HCT116 (cell line): Measurements from ENCODE around the gene GOLGA2. TPM values are rescaled to one million over a fixed set of nuclear protein-coding genes. Genes with fewer than 3 reads are reported as not detected.

Source experiments
- ATAC-seq: fragments of 200-7000 bp; cut with Tn5 transposase; 2 replicates; pipeline ENCODE4 v1.9.1; 2020; ENCODE audit warnings: mild to moderate bottlenecking, moderate library complexity
- BruUV-seq: library from RNA; stranded (reverse); fragments of 400-500 nt; replicated peaks from 2 replicates; lab custom pipeline; 2021; lab: Mats Ljungman, UMichigan
- CTCF ChIA-PET: fragments of 300-600 bp; sonication (Branson Sonifier 250); formaldehyde crosslinking; loops from one replicate; lab custom pipeline; 2021; ENCODE audit warnings: antibody characterized with exemption; lab: Charles Lee
- POLR2A ChIA-PET: fragments of 300-600, 350-600 bp; sonication (Branson Sonifier 250); formaldehyde crosslinking; loops from one replicate; lab custom pipeline; 2021; ENCODE audit warnings: antibody characterized with exemption; lab: Charles Lee
- RAD21 ChIA-PET, 2 experiments: fragments of 300-600 bp; sonication (Branson Sonifier 250); formaldehyde crosslinking; loops; one replicate each; lab custom pipeline; 2023; ENCODE audit warnings: low total read pairs in 2 of 2; ENCODE audit not compliant: uncharacterized antibody in 2 of 2, unreplicated experiment in 2 of 2, low non-redundant PET in 1 of 2; lab: Charles Lee
- DNase-seq: peaks from one replicate; pipeline ENCODE4 v3.0.0-alpha.2; 2010; ENCODE audit warnings: low read depth, low spot score
- H2AFZ ChIP-seq: fragments of 200-600 bp; shearing (Covaris generic), sonication (generic); 2 replicates; pipeline ENCODE4 v1.6.1; 2017; ENCODE audit warnings: low read depth, mixed run types, mixed read lengths, antibody characterized with exemption, low read length; ENCODE audit not compliant: poor library complexity, severe bottlenecking
- H3K27ac ChIP-seq: 2 replicates; pipeline ENCODE4 v1.5.1; 2012; ENCODE audit warnings: low read depth, low read length
- H3K27me3 ChIP-seq: fragments of 200-600 bp; sonication (generic); 2 replicates; pipeline ENCODE4 v1.6.1; 2016; ENCODE audit warnings: mixed run types, low read length, mixed read lengths; ENCODE audit not compliant: insufficient read depth
- H3K36me3 ChIP-seq, 2 experiments: fragments of 200-500 bp in 1 of 2; fragments of 200-600 bp in 1 of 2; sonication (Bioruptor generic) in 1 of 2; sonication (generic) in 1 of 2; 2 replicates each; pipeline versions ENCODE4 v1.5.1 to v1.6.1; 2014 to 2016; ENCODE audit warnings: low read length in 2 of 2, inconsistent platforms in 1 of 2, mixed read lengths in 1 of 2, mixed run types in 1 of 2; ENCODE audit not compliant: insufficient read depth in 2 of 2, control insufficient read depth in 1 of 2
- H3K4me1 ChIP-seq, 2 experiments: fragments of 200-600 bp in 1 of 2; sonication (generic) in 1 of 2; 2 replicates each; pipeline versions ENCODE4 v1.5.1 to v1.6.1; 2012 to 2017; ENCODE audit warnings: low read length in 2 of 2, inconsistent platforms in 1 of 2, mild to moderate bottlenecking in 1 of 2, mixed read lengths in 1 of 2, mixed run types in 1 of 2, moderate library complexity in 1 of 2; ENCODE audit not compliant: insufficient read depth in 2 of 2, control insufficient read depth in 1 of 2
- H3K4me2 ChIP-seq: fragments of 200-600 bp; sonication (generic); 2 replicates; pipeline ENCODE4 v1.6.1; 2017; ENCODE audit warnings: mixed run types, low read length, mixed read lengths
- H3K4me3 ChIP-seq, 2 experiments: fragments of 200-600 bp in 1 of 2; sonication (generic) in 1 of 2; replicated peaks in 1 of 2; 2 replicates each; pipeline ENCODE4 v1.5.1; 2011 to 2016; ENCODE audit warnings: low read length in 2 of 2, control low read depth in 1 of 2, low read depth in 1 of 2, mild to moderate bottlenecking in 1 of 2, mixed read lengths in 1 of 2, mixed run types in 1 of 2
- H3K79me2 ChIP-seq: fragments of 200-600 bp; sonication (generic); 2 replicates; pipeline ENCODE4 v1.6.1; 2017; ENCODE audit warnings: mild to moderate bottlenecking, mixed run types, low read length, moderate library complexity, mixed read lengths; ENCODE audit not compliant: insufficient read depth
- H3K9ac ChIP-seq: fragments of 200-600 bp; sonication (generic); 2 replicates; pipeline ENCODE4 v1.6.1; 2016; ENCODE audit warnings: low read length, mixed read lengths
- H3K9me2 ChIP-seq: fragments of 200-600 bp; sonication (generic), shearing (Covaris generic); 2 replicates; pipeline ENCODE4 v1.6.1; 2017; ENCODE audit warnings: mixed run types, mild to moderate bottlenecking, moderate library complexity; ENCODE audit not compliant: insufficient read depth
- H3K9me3 ChIP-seq, 2 experiments: fragments of 200-500 bp in 1 of 2; fragments of 200-600 bp in 1 of 2; sonication (Bioruptor generic) in 1 of 2; sonication (generic) in 1 of 2; 2 replicates each; pipeline ENCODE4 v1.6.1; 2014 to 2017; ENCODE audit warnings: low read length in 2 of 2, mixed read lengths in 2 of 2, inconsistent platforms in 1 of 2, low read depth in 1 of 2, mild to moderate bottlenecking in 1 of 2, mixed run types in 1 of 2, moderate library complexity in 1 of 2; ENCODE audit not compliant: control insufficient read depth in 1 of 2, insufficient read depth in 1 of 2
- H4K20me1 ChIP-seq: fragments of 200-600 bp; sonication (generic), shearing (Covaris generic); 2 replicates; pipeline ENCODE4 v1.6.1; 2017; ENCODE audit warnings: mixed run types, mild to moderate bottlenecking, moderate library complexity; ENCODE audit not compliant: insufficient read depth
- CEBPB ChIP-seq: IDR thresholded peaks from 2 replicates; pipeline ENCODE4 v1.6.1; 2012; ENCODE audit warnings: low read depth
- CTCF ChIP-seq, 3 experiments: fragments of 200-600 bp in 1 of 3; sonication (generic) in 1 of 3; IDR thresholded peaks in 2 of 3; conservative IDR thresholded peaks in 1 of 3; 2 replicates each; pipeline ENCODE4 v1.5.1; 2012 to 2017; ENCODE audit warnings: low read depth in 2 of 3, low read length in 2 of 3, antibody characterized with exemption in 1 of 3, borderline replicate concordance in 1 of 3, control low read depth in 1 of 3, mild to moderate bottlenecking in 1 of 3, mixed read lengths in 1 of 3, mixed run types in 1 of 3, moderate library complexity in 1 of 3; ENCODE audit not compliant: insufficient read depth in 1 of 3
- EGR1 ChIP-seq: IDR thresholded peaks from 2 replicates; pipeline ENCODE4 v1.6.1; 2012; ENCODE audit warnings: low read depth
- ELF1 ChIP-seq: IDR thresholded peaks from 2 replicates; pipeline ENCODE4 v1.6.1; 2012; ENCODE audit warnings: low read depth, borderline replicate concordance
- REST ChIP-seq: IDR thresholded peaks from 2 replicates; pipeline ENCODE4 v1.6.1; 2012; ENCODE audit warnings: low read depth
- SIN3A ChIP-seq: IDR thresholded peaks from 2 replicates; pipeline ENCODE4 v1.6.1; 2012; ENCODE audit warnings: low read depth
- YY1 ChIP-seq: IDR thresholded peaks from 2 replicates; pipeline ENCODE4 v1.6.1; 2011; ENCODE audit warnings: low read length, low read depth, moderate library complexity, mild to moderate bottlenecking; ENCODE audit not compliant: insufficient replicate concordance; ENCODE audit errors: extremely low read depth
- intact Hi-C: fragments of 100-400 bp; cut with micrococcal nuclease; formaldehyde crosslinking; loops from 2 replicates; pipeline ENCODE4 v1.10.0; 2022
- total RNA-seq: library from RNA; stranded (reverse); gene quantifications from one replicate; pipeline ENCODE4 v1.2.1, GENCODE V29; 2021; ENCODE audit not compliant: unreplicated experiment
- TF ChIP-seq, protein P1 (sequence below): IDR thresholded peaks from 2 replicates; pipeline ENCODE4 v1.6.1; 2012

Gene GOLGA2
- total RNA-seq, 1 experiment from 2014 or later = 67.0 TPM

DNA sequence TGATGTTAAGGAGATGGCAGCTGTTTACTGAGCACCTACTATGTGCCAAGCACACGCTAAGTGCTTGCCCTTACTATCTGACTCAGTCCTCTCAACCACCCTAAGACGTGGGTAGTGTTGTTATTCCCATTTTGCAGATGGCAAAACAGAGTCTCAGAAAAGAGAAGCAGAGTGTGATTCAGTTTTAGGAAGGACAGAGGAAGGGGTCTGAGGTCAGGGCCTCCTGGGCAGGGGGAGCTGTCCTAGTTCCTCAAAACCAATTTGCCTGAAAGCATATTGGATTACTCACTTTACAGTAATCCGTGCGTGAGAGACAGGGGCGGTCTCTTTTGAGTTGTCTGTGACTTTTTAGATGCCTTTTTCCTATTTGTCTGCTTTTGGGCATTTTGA lies 49.4 kb downstream of the GOLGA2 start:
- no peak for DNase-seq
- BruUV-seq = no TSS peak
- Histone ChIP-seq H3K36me3 (no peaks in the 10 kb centered on the region), H3K4me2 (no peak overlapping the region), H3K9me3 (no peaks in the 10 kb centered on the region), H2AFZ (no peak overlapping the region), H3K9me2 (no peaks in the 10 kb centered on the region), H3K79me2 (no peaks in the 10 kb centered on the region), H3K27me3 (no peaks in the 10 kb centered on the region), H4K20me1 (no peaks in the 10 kb centered on the region), H3K27ac (no peak overlapping the region), H3K4me1 (no peaks in the 10 kb centered on the region), H3K4me3 (no peak overlapping the region), H3K9ac (no peak overlapping the region)
- RAD21 ChIA-PET = no interaction called here
- CTCF ChIA-PET = no interaction called here
- POLR2A ChIA-PET = no interaction called here
- ATAC-seq = no peak
- intact Hi-C loops = no loop called here
- TF ChIP-seq, protein P1, sequence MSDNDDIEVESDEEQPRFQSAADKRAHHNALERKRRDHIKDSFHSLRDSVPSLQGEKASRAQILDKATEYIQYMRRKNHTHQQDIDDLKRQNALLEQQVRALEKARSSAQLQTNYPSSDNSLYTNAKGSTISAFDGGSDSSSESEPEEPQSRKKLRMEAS = no peak

GRCh38 chr9:128225770-128226411 lies 49.9 kb downstream of the GOLGA2 start:
- Histone ChIP-seq H3K79me2 (no peaks in the 10 kb centered on the region), H3K36me3 (no peaks in the 10 kb centered on the region), H3K9me2 (no peaks in the 10 kb centered on the region), H3K4me3 (no peak overlapping the region), H3K27ac (no peak overlapping the region), H3K4me2 (no peak overlapping the region), H4K20me1 (no peaks in the 10 kb centered on the region), H3K4me1 (no peaks in the 10 kb centered on the region), H3K9ac (no peak overlapping the region), H3K27me3 (no peaks in the 10 kb centered on the region), H3K9me3 (no peaks in the 10 kb centered on the region), H2AFZ (no peak overlapping the region)
- RAD21 ChIA-PET = no interaction called here
- ATAC-seq (no peak), DNase-seq (no peak)
- POLR2A ChIA-PET = no interaction called here
- intact Hi-C loops = no loop called here
- TF ChIP-seq EGR1 (no peak), CTCF (IDR thresholded peaks at IDR 0.05 in 2 of 3, conservative IDR thresholded peaks at IDR 0.05 in 1 of 3; ENCODE audit: borderline replicate concordance in 1 of 3, insufficient read depth in 1 of 3, low read depth in 2 of 3, low read length in 2 of 3) (no peak), REST (no peak), CEBPB (no peak), YY1 (no peak), ELF1 (no peak), SIN3A (no peak)
- TF ChIP-seq, protein P1 = no peak
- BruUV-seq = no TSS peak
- CTCF ChIA-PET = no interaction called here
